ENCODE measurements around the gene SRGAP2C.
"Not testable (repeated sequence)": the region's sequence is repeated elsewhere in the genome, so short reads cannot be mapped to it uniquely, and the experiment has no call there.

Gene SRGAP2C

GRCh38 chr1:121376986-121377385, 192.2 kb downstream of the SRGAP2C start:
- not testable (repeated sequence) for DNase-seq (ENCODE audit: low read depth in 3 of 3)

- not testable (repeated sequence) for DNase-seq (ENCODE audit: low read depth in 3 of 3)
These were observed 194.0 kb downstream of the SRGAP2C start for GRCh38 chr1:121378757-121379156.

GRCh38 chr1:121384754-121385153, 200.0 kb downstream of the SRGAP2C start:
- DNase-seq (ENCODE audit: low read depth in 3 of 3): not testable (repeated sequence)

- DNase-seq (ENCODE audit: low read depth in 3 of 3): not testable (repeated sequence)
These were observed 200.4 kb downstream of the SRGAP2C start for GRCh38 chr1:121385162-121385561.

- not testable (repeated sequence) for DNase-seq (ENCODE audit: low read depth in 3 of 3)
These were observed 201.0 kb downstream of the SRGAP2C start for GRCh38 chr1:121385563-121386288.

- not testable (repeated sequence) for DNase-seq (ENCODE audit: low read depth in 3 of 3)
These were observed 201.7 kb downstream of the SRGAP2C start for GRCh38 chr1:121386319-121386948.

DNA sequence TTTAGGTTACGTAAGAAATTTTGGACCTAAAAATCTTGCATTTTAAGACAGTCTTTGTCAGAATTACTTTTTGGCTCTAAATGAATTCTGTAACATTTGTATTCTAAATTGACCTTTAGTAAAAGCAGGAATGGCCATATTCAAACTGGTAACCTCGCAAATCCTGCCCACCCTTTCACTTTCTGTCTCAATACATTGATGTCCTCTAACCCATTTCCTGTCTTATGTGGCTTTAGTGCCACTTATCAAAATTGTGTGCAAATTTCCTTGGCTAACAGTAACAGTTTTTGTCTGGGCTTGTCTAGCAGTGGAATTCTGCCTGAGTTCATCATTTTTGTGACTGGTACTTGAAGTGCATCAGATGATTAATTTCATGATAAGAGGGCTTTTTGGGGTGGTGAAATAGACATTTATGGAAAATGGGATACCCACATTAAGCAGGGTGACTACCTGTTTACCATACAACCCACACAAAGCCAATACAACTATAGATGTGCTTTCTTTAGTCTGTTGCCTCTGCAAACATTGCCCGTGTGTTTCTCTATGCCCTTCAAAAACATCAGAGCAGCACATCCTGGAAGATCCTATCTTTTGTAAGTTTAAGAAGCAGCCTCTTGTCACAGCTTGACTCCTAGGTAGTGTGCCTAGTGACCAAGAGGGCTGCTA, 205.3 kb downstream of the SRGAP2C start:
- DNase-seq (ENCODE audit: low read depth in 3 of 3): not testable (repeated sequence)

- DNase-seq (ENCODE audit: low read depth in 3 of 3): not testable (repeated sequence)
These were observed 207.4 kb downstream of the SRGAP2C start for GRCh38 chr1:121392130-121392529.

DNA sequence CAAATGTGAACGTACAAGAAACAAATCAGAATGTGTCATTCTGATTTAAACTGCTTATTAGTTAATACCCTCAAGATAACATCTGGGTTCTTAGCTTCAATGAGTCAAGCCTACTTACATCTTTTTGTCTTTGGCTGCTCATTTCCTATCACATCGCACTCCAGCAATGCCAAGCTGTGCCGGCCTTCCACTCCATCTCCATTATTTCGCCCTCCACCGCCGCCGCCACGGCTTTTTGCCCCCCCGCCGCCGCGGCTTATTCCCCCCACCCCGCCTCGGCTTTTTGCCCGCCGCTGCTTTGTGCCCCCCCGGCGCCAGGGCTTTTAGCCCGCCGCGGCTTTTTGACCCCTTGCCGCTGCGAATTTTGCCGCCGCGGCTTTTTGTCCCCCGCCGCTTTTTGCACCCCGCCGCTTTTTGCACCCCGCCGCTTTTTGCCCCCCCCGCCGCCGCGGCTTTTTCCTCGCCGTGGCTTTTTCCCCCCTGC, 211.0 kb downstream of the SRGAP2C start:
- not testable (repeated sequence) for DNase-seq (ENCODE audit: low read depth in 3 of 3)

- not testable (repeated sequence) for DNase-seq (ENCODE audit: low read depth in 3 of 3)
These were observed 211.7 kb downstream of the SRGAP2C start for GRCh38 chr1:121396335-121397081.

GRCh38 chr1:121397101-121397500, 212.3 kb downstream of the SRGAP2C start:
- DNase-seq (ENCODE audit: low read depth in 3 of 3): not testable (repeated sequence)

DNA sequence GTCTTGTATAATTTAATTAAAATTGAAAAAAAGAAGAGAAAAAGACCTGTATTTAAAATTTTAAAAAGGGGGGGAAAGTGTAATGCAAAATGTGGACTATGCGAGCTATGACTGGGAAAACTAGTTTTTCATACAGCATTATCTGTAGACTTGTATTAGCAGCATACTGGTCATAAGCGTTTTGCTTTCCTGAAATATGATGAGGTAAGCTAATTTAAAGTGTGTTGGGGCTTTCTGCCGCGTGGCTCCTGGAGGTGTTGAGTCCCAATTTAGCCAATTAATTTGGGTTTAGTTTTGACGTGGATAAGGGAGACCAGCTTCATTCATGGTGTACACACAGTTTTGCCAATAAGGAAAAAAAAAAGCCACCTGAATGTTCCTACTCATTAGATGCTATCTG, 214.4 kb downstream of the SRGAP2C start:
- DNase-seq (ENCODE audit: low read depth in 3 of 3): not testable (repeated sequence)

DNA sequence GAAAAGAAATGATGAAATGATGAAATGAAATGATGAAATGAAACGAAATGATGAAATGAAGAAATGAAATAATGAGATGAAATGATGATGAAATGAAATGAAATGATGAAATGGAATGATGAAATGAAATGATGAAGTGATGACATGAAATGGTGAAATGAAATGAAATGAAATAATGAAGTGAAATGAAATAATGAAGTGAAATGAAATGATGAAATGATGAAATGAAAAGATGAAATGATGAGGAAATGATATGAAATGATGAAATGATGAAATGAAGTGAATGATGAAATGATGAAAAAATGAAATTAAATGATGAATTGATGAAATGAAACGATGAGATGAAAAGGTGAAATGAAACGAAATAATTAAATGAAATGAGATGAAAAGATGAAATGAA, 215.3 kb downstream of the SRGAP2C start:
- not testable (repeated sequence) for DNase-seq (ENCODE audit: low read depth in 3 of 3)

GRCh38 chr1:121400541-121401310, 216.0 kb downstream of the SRGAP2C start:
- DNase-seq (ENCODE audit: low read depth in 3 of 3): not testable (repeated sequence)

DNA sequence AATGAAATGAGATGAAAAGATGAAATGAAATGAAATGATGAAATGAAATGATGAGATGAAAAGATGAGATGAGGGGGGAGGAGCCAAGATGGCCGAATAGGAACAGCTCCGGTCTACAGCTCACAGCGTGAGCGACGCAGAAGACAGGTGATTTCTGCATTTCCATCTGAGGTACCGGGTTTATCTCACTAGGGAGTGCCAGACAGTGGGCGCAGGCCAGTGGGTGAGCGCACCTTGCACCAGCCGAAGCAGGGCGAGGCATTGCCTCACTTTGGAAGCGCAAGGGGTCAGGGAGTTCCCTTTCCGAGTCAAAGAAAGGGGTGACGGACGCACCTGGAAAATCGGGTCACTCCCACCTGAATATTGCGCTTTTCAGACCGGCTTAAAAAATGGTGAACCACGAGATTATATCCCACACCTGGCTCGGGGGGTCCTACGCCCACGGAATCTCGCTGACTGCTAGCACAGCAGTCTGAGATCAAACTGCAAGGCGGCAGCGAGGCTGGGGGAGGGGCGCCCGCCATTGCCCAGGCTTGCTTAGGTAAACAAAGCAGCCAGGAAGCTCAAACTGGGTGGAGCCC, 216.7 kb downstream of the SRGAP2C start:
- DNase-seq (ENCODE audit: low read depth in 3 of 3): not testable (repeated sequence)

DNA sequence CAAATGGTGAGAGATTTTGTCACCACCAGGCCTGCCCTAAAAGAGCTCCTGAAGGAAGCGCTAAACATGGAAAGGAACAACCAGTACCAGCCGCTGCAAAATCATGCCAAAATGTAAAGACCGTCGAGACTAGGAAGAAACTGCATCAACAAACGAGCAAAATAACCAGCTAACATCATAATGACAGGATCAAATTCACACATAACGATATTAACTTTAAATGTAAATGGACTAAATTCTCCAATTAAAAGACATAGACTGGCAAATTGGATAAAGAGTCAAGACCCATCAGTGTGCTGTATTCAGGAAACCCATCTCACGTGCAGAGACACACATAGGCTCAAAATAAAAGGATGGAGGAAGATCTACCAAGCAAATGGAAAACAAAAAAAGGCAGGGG, 218.5 kb downstream of the SRGAP2C start:
- DNase-seq (ENCODE audit: low read depth in 3 of 3): not testable (repeated sequence)

- no peak for DNase-seq (ENCODE audit: low read depth in 3 of 3)
These were observed 223.6 kb downstream of the SRGAP2C start for GRCh38 chr1:121408354-121408753.

DNA sequence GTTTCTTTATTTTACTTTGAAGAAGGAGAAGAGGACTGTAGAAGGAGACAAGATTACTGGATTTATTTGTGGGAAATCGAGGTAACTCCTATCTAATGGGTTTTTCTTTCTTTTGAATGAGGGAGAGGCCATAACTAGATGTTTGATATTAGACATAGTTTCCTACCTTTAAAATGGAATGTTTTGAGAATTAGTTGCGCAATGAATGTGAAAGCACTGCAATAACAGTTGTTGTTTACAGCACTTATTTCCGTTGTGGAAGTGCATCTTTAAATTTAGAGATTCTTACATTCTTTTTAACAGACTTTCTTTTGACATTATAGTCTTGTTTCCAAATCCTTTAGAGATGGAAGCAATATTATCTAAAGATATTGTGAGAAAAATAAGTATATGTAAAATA, 229.0 kb downstream of the SRGAP2C start:
- no peak for DNase-seq (ENCODE audit: low read depth in 3 of 3)

GRCh38 chr1:121414905-121415304, 230.1 kb downstream of the SRGAP2C start:
- DNase-seq (ENCODE audit: low read depth in 3 of 3): no peak

DNA sequence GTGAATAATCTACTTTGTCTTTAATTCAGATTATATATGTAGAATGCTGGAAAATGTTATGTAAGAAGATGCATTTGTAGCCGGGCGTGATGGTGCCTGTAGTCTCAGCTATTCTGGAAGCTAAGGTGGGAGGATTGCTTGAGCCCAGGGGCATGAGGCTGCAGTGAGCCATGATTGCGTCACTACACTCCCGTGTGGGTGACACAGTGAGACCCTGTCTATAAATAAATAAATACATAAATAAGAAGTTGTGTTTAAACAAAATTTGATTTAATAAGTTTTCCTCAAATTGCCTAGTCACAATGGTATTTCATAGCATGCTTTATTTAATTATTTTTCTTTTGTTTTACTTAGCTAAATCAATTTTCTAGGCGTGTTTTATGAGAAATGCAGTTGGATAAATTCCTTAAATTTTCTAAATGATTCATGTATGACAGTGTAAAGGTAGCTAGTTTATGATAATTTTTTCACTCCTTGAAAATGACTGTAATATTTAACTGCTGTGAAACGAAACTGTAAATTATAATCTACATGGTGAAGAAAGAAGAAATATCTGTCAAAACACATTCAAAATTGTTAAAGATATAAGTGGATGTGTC, 232.6 kb downstream of the SRGAP2C start:
- no peak for DNase-seq (ENCODE audit: low read depth in 3 of 3)
